ENCODE data around the gene TMEM132A. TPM values are rescaled to one million over a fixed set of nuclear protein-coding genes. Genes with fewer than 3 reads are reported as not detected.
A peak's percentile ranks its signal among the peaks of the same experiment; 100 is the strongest.

Gene TMEM132A
- polyA plus RNA-seq, 1 of the 3 experiments (the other 2 are of a cell fraction), result 66.9 TPM

- Histone ChIP-seq H3K4me2 (no peak overlapping the region), H3K4me1 (ENCODE audit: control insufficient read depth in 1 of 2, insufficient read depth in 2 of 2, low read depth in 1 of 2, low read length in 1 of 2) (peaks cover 0 to 17% of the 10 kb centered on the region in 2 experiments; a peak in 2 of 4 replicates), H3K27ac (ENCODE audit: low read depth in 2 of 2, low read length in 1 of 2) (no peak overlapping the region), H4K20me1 (ENCODE audit: insufficient read depth) (peaks cover 23% of the 10 kb centered on the region), H3K79me2 (ENCODE audit: insufficient read depth) (peaks cover 43% of the 10 kb centered on the region), H3K36me3 (replicated peaks in 1 of 2; ENCODE audit: control insufficient read depth in 1 of 2, insufficient read depth in 2 of 2, low read length in 1 of 2) (peaks cover 40 to 63% of the 10 kb centered on the region in 2 experiments), H3K9me3 (no peaks in the 10 kb centered on the region), H3K9ac (no peak overlapping the region), H2AFZ (ENCODE audit: low read depth) (no peak overlapping the region), H3K9me2 (no peaks in the 10 kb centered on the region), H3F3A (replicated peaks; ENCODE audit: insufficient read depth) (peaks cover 13% of the 10 kb centered on the region), H3K4me3 (ENCODE audit: low read depth in 2 of 2, low read length in 1 of 2) (no peak overlapping the region), H3K27me3 (ENCODE audit: insufficient read depth) (no peaks in the 10 kb centered on the region)
- no peak for DNase-seq
- POLR2A ChIA-PET, result no interaction called here
- CTCF ChIA-PET, result interaction anchor here (1.0 to 21.9 kb wide), 8 partner anchors 15 to 286 kb away, joined by 3 to 550 read pairs (median 5); partner anchors contain the start of genes CCDC86 and TMEM132A
- TF ChIP-seq RFX5 (IDR thresholded peaks at IDR 0.05; ENCODE audit: low read length) (no peak), USF2 (IDR thresholded peaks at IDR 0.05; ENCODE audit: borderline replicate concordance, low read depth, low read length) (no peak), YY1 (IDR thresholded peaks at IDR 0.05; ENCODE audit: low read depth) (no peak), NFIC (IDR thresholded peaks at IDR 0.05; ENCODE audit: borderline replicate concordance) (no peak), MAX (IDR thresholded peaks at IDR 0.05; ENCODE audit: low read depth) (no peak)
- WGBS (ENCODE audit: low lambda C conversion rate), result 94% methylated on average over 9 of the region's 11 CpGs
Observed at GRCh38 chr11:60902625-60903024, 21.6 kb upstream of the TMEM132A start.

GRCh38 chr11:60905047-60905446 lies 19.2 kb upstream of the TMEM132A start:
- Histone ChIP-seq H3F3A (replicated peaks; ENCODE audit: insufficient read depth) (peaks cover 5% of the 10 kb centered on the region), H3K9ac (peak overlapping the region; percentile 89), H3K36me3 (replicated peaks in 1 of 2; ENCODE audit: control insufficient read depth in 1 of 2, insufficient read depth in 2 of 2, low read length in 1 of 2) (peaks cover 18 to 39% of the 10 kb centered on the region in 2 experiments), H3K27me3 (ENCODE audit: insufficient read depth) (no peaks in the 10 kb centered on the region), H3K27ac (ENCODE audit: low read depth in 2 of 2, low read length in 1 of 2) (peak overlapping the region; percentile 83 to 90; a peak in 3 of 4 replicates), H3K4me3 (ENCODE audit: low read depth in 2 of 2, low read length in 1 of 2) (peak overlapping the region; percentile 92 to 99), H4K20me1 (ENCODE audit: insufficient read depth) (peaks cover 23% of the 10 kb centered on the region), H3K9me2 (no peaks in the 10 kb centered on the region), H3K9me3 (no peaks in the 10 kb centered on the region), H3K4me1 (ENCODE audit: control insufficient read depth in 1 of 2, insufficient read depth in 2 of 2, low read depth in 1 of 2, low read length in 1 of 2) (peaks cover 0 to 17% of the 10 kb centered on the region in 2 experiments; a peak in 2 of 4 replicates), H3K4me2 (peak overlapping the region; percentile 92), H3K79me2 (ENCODE audit: insufficient read depth) (peaks cover 43% of the 10 kb centered on the region), H2AFZ (ENCODE audit: low read depth) (no peak overlapping the region)
- POLR2A ChIA-PET, result interaction anchor here (1.1 to 2.2 kb wide), 2 partner anchors 9 to 257 kb away, joined by 3 to 8 read pairs; partner anchors contain the start of genes TMEM109 and VPS37C
- 42% methylated on average over 6 of the region's 6 CpGs for WGBS (ENCODE audit: low lambda C conversion rate)
- no peak for TF ChIP-seq MAX (IDR thresholded peaks at IDR 0.05; ENCODE audit: low read depth)
- no peak for TF ChIP-seq POLR2AphosphoS5 (IDR thresholded peaks at IDR 0.05; ENCODE audit: low read depth, low read length)
- TF ChIP-seq PBX3 (IDR thresholded peaks at IDR 0.05), result no peak
- TF ChIP-seq RXRA (IDR thresholded peaks at IDR 0.05; ENCODE audit: borderline replicate concordance, low read depth), result no peak
- no peak for TF ChIP-seq ZBTB33 (IDR thresholded peaks at IDR 0.05; ENCODE audit: borderline replicate concordance, low read depth)
- no peak for TF ChIP-seq FOXJ3 (CRISPR knock-in tag; IDR thresholded peaks at IDR 0.05)
- TF ChIP-seq EP300 (IDR thresholded peaks at IDR 0.05; ENCODE audit: borderline replicate concordance in 1 of 2, low read depth in 1 of 2, low read length in 1 of 2), result no peak
- TF ChIP-seq RCOR1 (IDR thresholded peaks at IDR 0.05; ENCODE audit: low read length), result no peak
- TF ChIP-seq FOSL2 (IDR thresholded peaks at IDR 0.05; ENCODE audit: borderline replicate concordance, low read depth), result no peak
- no peak for TF ChIP-seq JUND (IDR thresholded peaks at IDR 0.05)
- no peak for TF ChIP-seq ELF1 (IDR thresholded peaks at IDR 0.05)
- TF ChIP-seq GABPA (IDR thresholded peaks at IDR 0.05; ENCODE audit: low read depth), result no peak
- TF ChIP-seq MEF2A (IDR thresholded peaks at IDR 0.05; ENCODE audit: borderline replicate concordance, low read depth), result no peak
- DNase-seq, result peak; percentile 39
- CTCF ChIA-PET, result interaction anchor here (0.6 to 21.9 kb wide), 5 partner anchors 10 to 541 kb away, joined by 3 to 550 read pairs (median 5); partner anchors contain the start of gene CCDC86
